D721Med (cell line): ENCODE measurements around the gene TOR1A.

Source experiments
- DNase-seq: peaks from one replicate; pipeline ENCODE4 v3.0.0; 2011; ENCODE audit warnings: low spot score; ENCODE audit not compliant: insufficient read length
- FAIRE-seq: peaks from 2 replicates; lab custom pipeline; 2011; peaks lifted over from hg19 to GRCh38; lab: Jason Lieb, UNC
- TF ChIP-seq, protein P1 (sequence below): IDR thresholded peaks from 2 replicates; pipeline ENCODE4 v1.5.1; 2012; ENCODE audit warnings: mild to moderate bottlenecking, control low read depth; ENCODE audit not compliant: insufficient read depth; ENCODE audit errors: missing control alignments

TOR1A gene, protein sequence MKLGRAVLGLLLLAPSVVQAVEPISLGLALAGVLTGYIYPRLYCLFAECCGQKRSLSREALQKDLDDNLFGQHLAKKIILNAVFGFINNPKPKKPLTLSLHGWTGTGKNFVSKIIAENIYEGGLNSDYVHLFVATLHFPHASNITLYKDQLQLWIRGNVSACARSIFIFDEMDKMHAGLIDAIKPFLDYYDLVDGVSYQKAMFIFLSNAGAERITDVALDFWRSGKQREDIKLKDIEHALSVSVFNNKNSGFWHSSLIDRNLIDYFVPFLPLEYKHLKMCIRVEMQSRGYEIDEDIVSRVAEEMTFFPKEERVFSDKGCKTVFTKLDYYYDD

DNA sequence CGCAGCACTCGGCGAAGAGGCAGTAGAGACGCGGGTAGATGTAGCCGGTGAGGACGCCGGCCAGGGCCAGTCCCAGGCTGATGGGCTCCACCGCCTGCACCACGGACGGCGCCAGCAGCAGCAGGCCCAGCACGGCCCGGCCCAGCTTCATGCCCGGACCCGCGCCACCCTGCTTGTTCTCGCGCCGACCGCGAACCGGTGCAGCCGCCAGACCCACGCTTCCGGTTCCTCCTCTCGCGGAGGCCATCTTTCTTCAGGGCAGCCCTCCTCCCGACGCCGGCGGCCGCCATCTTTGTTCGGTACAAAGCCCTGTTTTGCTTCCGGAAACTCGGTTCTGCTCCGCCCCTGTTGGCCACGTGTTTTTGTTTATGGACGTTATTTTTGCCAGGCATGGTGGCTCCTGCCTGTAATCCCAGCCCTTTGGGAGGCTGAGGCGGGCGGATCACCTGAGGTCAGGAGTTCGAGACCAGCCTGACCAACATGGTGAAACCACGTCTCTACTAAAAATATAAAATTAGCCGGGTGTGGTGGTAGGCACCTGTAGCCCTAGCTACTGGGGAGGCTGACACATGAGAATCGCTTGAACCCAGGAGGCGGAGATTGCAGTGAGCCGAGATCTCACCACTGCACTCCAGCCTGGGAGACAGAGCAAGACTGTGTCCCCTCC, at the start of gene TOR1A:
TSS of gene TOR1A (minus strand) at position 202 of the 667 bp plus-strand sequence. CDS start at position 151, 51 bp downstream.
- FAIRE-seq (no peak), DNase-seq (peak; percentile 66)
- TF ChIP-seq, protein P1, sequence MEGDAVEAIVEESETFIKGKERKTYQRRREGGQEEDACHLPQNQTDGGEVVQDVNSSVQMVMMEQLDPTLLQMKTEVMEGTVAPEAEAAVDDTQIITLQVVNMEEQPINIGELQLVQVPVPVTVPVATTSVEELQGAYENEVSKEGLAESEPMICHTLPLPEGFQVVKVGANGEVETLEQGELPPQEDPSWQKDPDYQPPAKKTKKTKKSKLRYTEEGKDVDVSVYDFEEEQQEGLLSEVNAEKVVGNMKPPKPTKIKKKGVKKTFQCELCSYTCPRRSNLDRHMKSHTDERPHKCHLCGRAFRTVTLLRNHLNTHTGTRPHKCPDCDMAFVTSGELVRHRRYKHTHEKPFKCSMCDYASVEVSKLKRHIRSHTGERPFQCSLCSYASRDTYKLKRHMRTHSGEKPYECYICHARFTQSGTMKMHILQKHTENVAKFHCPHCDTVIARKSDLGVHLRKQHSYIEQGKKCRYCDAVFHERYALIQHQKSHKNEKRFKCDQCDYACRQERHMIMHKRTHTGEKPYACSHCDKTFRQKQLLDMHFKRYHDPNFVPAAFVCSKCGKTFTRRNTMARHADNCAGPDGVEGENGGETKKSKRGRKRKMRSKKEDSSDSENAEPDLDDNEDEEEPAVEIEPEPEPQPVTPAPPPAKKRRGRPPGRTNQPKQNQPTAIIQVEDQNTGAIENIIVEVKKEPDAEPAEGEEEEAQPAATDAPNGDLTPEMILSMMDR, result no peak

DNA sequence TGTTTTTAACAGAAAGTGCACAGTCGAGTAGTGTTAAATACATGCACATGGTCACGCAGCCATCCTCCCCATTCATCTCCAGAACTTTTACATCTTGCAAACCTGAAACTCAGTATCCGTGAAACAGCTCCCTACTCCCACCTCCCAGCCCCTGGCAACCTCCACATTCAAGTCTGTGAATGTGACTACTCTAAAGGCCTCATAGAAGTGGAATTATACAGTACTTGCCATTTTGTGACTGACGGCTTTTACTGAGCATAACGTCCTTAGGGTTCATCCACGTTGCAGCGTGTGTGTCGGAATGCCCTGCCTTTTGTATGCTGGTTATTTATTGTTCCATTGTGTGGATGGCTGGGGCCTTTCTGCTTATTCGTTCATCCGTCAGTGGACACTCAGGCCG, 47.1 kb upstream of the TOR1A start:
- TF ChIP-seq, protein P1, result no peak
- no peak for FAIRE-seq
- no peak for DNase-seq

DNA sequence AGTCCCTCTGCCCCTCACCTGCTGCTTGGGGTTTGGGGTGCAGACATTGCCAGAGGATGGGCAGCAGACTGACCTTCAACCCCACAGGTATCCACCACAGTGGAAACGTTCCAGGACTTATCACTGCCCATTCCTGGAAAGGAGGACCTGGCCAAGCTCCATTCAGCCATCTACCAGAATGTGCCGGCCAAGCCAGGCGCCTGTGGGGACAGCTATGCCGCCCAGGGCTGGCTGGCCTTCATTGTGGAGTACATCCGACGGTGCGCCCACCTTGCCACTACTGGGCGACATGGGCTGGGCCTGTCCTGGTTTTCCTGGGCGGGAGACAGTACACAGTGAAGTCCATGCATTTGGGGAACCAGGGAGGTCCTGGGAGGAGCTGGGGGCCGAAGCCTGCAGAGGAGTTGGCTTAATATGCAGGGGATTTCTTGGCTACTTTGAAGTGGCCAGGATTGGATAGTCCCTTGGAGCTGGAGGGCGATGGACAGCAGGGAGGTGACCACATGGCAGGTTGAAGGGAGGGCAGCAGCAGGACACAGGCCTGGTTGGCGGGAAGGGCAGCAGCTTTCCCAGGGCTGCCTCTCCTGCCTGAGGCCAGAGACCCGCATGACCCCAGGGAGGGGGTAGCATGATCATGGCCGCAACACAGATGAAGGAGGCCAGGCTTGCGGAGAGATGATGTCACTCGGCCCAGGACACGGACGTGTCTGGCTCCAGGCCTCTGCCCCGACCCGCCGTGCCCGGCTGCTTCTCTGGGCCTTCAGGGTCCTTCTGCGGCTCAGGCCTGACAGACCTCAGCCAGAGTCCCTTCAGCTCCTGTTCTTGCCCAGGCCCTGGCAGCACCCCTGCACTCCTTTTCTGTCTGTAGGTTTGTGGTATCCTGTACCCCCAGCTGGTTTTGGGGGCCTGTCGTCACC, 45.9 kb upstream of the TOR1A start:
- no peak for DNase-seq
- TF ChIP-seq, protein P1, result no peak
- no peak for FAIRE-seq

DNA sequence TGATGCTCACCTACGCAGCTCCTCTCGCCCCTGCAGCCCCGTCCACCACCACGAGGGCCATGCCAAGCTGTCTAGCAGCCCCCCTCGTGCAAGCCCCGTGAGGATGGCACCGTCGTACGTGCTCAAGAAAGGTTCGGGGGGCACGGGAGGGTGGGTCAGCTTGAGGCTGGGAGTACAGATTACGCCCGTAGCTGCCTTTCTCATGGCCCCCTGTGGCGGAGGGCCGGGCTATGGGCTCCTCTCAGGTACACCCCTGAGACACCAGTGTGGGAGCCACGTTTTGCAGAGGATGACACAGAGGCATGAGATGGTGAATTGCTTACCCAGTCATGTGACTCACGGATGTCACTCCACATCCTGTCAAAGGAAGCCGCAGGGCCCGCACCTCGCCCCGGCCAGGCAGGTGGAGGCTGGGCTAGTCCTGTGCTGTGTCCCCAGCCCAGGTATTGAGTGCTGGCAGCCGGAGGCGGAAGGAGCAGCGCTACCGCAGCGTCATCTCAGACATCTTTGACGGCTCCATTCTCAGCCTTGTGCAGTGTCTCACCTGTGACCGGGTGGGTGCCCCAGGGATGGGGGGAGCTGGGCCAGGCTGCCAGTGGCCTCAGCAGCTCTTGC, 45.0 kb upstream of the TOR1A start:
- FAIRE-seq, result no peak
- TF ChIP-seq, protein P1, result no peak
- no peak for DNase-seq

DNA sequence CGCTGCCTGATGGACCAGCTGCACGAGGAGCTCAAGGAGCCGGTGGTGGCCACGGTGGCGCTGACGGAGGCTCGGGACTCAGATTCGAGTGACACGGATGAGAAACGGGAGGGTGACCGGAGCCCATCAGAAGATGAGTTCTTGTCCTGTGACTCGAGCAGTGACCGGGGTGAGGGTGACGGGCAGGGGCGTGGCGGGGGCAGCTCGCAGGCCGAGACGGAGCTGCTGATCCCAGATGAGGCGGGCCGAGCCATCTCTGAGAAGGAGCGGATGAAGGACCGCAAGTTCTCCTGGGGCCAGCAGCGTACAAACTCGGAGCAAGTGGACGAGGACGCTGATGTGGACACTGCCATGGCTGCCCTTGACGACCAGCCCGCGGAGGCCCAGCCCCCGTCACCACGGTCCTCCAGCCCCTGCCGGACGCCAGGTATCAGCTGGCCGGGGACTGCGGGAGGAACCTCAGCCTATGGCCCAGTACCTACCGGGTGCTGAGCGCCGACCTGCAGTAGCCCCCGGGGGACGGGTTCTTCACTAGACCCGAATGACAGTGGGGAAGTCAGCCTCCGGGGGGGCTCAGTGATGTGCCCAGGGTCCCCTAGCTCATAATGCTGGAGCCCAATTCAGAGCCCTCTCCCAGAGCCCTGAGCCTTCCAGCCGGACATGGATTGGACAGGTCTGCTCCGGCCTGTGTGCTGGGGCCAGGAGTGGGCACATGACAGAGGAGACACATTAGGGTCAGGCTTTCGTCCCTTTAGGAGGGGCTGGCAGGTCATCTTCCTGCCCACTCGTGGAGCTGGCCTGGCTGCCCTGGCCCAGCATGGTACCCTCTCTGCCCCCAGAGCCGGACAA, 44.3 kb upstream of the TOR1A start:
- FAIRE-seq (no peak), DNase-seq (no peak)
- TF ChIP-seq, protein P1, result no peak
